ENCODE measurements around the gene C1orf21. TPM values are rescaled to one million over a fixed set of nuclear protein-coding genes. Genes with fewer than 3 reads are reported as not detected.

The C1orf21 gene
- total and polyA plus RNA-seq, 2 donors (not counting 1 experiment from before 2014, with no cell fraction given) = under 0.01 to 0.32 TPM

- Mint-ChIP-seq H3K4me1 (no peaks in the 10 kb centered on the region), H3K4me3 (no peak overlapping the region), H3K9me3 (ENCODE audit: insufficient read depth) (peaks cover 3% of the 10 kb centered on the region), H3K27me3 (peaks cover 8% of the 10 kb centered on the region), H3K27ac (no peak overlapping the region)
- Histone ChIP-seq H3K79me2 (ENCODE audit: control insufficient read depth, insufficient read depth, low read length) (no peaks in the 10 kb centered on the region), H3K4me3 (ENCODE audit: control extremely low read depth in 1 of 5, extremely low read depth in 1 of 5, insufficient read depth in 1 of 5, low read depth in 2 of 5, low read length in 4 of 5) (no peak overlapping the region), H3K27me3 (replicated peaks in 1 of 4; ENCODE audit: control extremely low read depth in 1 of 4, control insufficient read depth in 3 of 4, insufficient read depth in 4 of 4, low read length in 3 of 4) (no peaks in the 10 kb centered on the region), H3K9ac (ENCODE audit: low read length) (no peak overlapping the region), H3K36me3 (replicated peaks in 1 of 2; ENCODE audit: control extremely low read depth in 1 of 2, control insufficient read depth in 1 of 2, extremely low read depth in 1 of 2, insufficient read depth in 2 of 2, low read length in 1 of 2) (no peaks in the 10 kb centered on the region), H3K27ac (ENCODE audit: low read length in 2 of 2) (no peak overlapping the region), H4K20me1 (ENCODE audit: control insufficient read depth, insufficient read depth, low read length, poor library complexity, severe bottlenecking) (no peaks in the 10 kb centered on the region), H3K4me2 (replicated peaks; ENCODE audit: low read depth, low read length, poor library complexity, severe bottlenecking) (no peak overlapping the region), H3K4me1 (ENCODE audit: control insufficient read depth in 2 of 2, insufficient read depth in 2 of 2, low read length in 2 of 2) (no peaks in the 10 kb centered on the region), H3K9me3 (ENCODE audit: control extremely low read depth in 1 of 3, control insufficient read depth in 2 of 3, insufficient read depth in 1 of 3, low read length in 2 of 3) (no peaks in the 10 kb centered on the region), H2AFZ (ENCODE audit: insufficient read depth, low read depth, low read length, poor library complexity, severe bottlenecking) (no peak overlapping the region)
- POLR2A ChIA-PET = interaction anchor here (0.6 kb wide), 1 partner anchor 724 kb away, joined by 7 read pairs; no protein-coding TSS in a partner anchor
- DNase-seq (no peak), ATAC-seq (ENCODE audit: low read depth) (no peak)
- WGBS (ENCODE audit: insufficient coverage) = 45% methylated on average over 2 of the region's 2 CpGs
- intact Hi-C loops (cut with micrococcal nuclease) = no loop called here
- no peak for TF ChIP-seq EZH2 (IDR thresholded peaks at IDR 0.05; ENCODE audit: borderline replicate concordance, insufficient read depth, low read depth, low read length, poor library complexity, severe bottlenecking)
- TF ChIP-seq CTCF (IDR thresholded peaks at IDR 0.05) = no peak
- CTCF ChIA-PET = no interaction called here
Observed at GRCh38 chr1:184567637-184568036, 180.8 kb downstream of the C1orf21 start.

- Histone ChIP-seq H3K27ac (ENCODE audit: low read length in 2 of 2) (no peak overlapping the region), H3K4me2 (replicated peaks; ENCODE audit: low read depth, low read length, poor library complexity, severe bottlenecking) (no peak overlapping the region), H2AFZ (ENCODE audit: insufficient read depth, low read depth, low read length, poor library complexity, severe bottlenecking) (no peak overlapping the region), H3K9ac (ENCODE audit: low read length) (no peak overlapping the region), H3K36me3 (replicated peaks in 1 of 2; ENCODE audit: control extremely low read depth in 1 of 2, control insufficient read depth in 1 of 2, extremely low read depth in 1 of 2, insufficient read depth in 2 of 2, low read length in 1 of 2) (no peaks in the 10 kb centered on the region), H3K9me3 (ENCODE audit: control extremely low read depth in 1 of 3, control insufficient read depth in 2 of 3, insufficient read depth in 1 of 3, low read length in 2 of 3) (no peaks in the 10 kb centered on the region), H3K79me2 (ENCODE audit: control insufficient read depth, insufficient read depth, low read length) (no peaks in the 10 kb centered on the region), H3K4me1 (ENCODE audit: control insufficient read depth in 2 of 2, insufficient read depth in 2 of 2, low read length in 2 of 2) (no peaks in the 10 kb centered on the region), H3K4me3 (ENCODE audit: control extremely low read depth in 1 of 5, extremely low read depth in 1 of 5, insufficient read depth in 1 of 5, low read depth in 2 of 5, low read length in 4 of 5) (no peak overlapping the region), H4K20me1 (ENCODE audit: control insufficient read depth, insufficient read depth, low read length, poor library complexity, severe bottlenecking) (no peaks in the 10 kb centered on the region), H3K27me3 (replicated peaks in 1 of 4; ENCODE audit: control extremely low read depth in 1 of 4, control insufficient read depth in 3 of 4, insufficient read depth in 4 of 4, low read length in 3 of 4) (no peaks in the 10 kb centered on the region)
- CTCF ChIA-PET = no interaction called here
- no peak for DNase-seq
- Mint-ChIP-seq H3K27me3 (peaks cover 5% of the 10 kb centered on the region), H3K4me3 (no peak overlapping the region), H3K4me1 (no peaks in the 10 kb centered on the region), H3K9me3 (ENCODE audit: insufficient read depth) (peaks cover 3% of the 10 kb centered on the region), H3K27ac (no peak overlapping the region)
- TF ChIP-seq CTCF (IDR thresholded peaks at IDR 0.05) (no peak), EZH2 (IDR thresholded peaks at IDR 0.05; ENCODE audit: borderline replicate concordance, insufficient read depth, low read depth, low read length, poor library complexity, severe bottlenecking) (no peak)
- intact Hi-C loops (cut with micrococcal nuclease) = no loop called here
- ATAC-seq (ENCODE audit: low read depth) = no peak
- no CpG with 5 or more reads among the region's 2 CpGs for WGBS (ENCODE audit: insufficient coverage)
- POLR2A ChIA-PET = no interaction called here
Observed at GRCh38 chr1:184568148-184568547, 181.3 kb downstream of the C1orf21 start.
